Glomerular visceral epithelial cell (primary cell): Measurements from ENCODE around the gene HCK.

Experiments used
- DNase-seq: peaks from one replicate; pipeline ENCODE4 v3.0.0-alpha.2; 2016; ENCODE audit errors: extremely low spot score

Gene HCK

GRCh38 chr20:32057656-32058184 lies 5.7 kb downstream of the HCK start:
- DNase-seq, result no peak

GRCh38 chr20:32059189-32059588 lies 7.1 kb downstream of the HCK start:
- no peak for DNase-seq

- DNase-seq, result no peak
Observed at GRCh38 chr20:32062776-32063170, 10.7 kb downstream of the HCK start.

GRCh38 chr20:32063695-32064094 lies 11.7 kb downstream of the HCK start:
- DNase-seq, result no peak

- DNase-seq, result no peak
Observed at GRCh38 chr20:32064667-32065066, 12.6 kb downstream of the HCK start.

GRCh38 chr20:32067234-32067821 lies 15.3 kb downstream of the HCK start:
- peak; percentile 73 for DNase-seq

GRCh38 chr20:32068174-32068573 lies 16.1 kb downstream of the HCK start:
- DNase-seq, result no peak

GRCh38 chr20:32069711-32070110 lies 17.7 kb downstream of the HCK start:
- no peak for DNase-seq

- DNase-seq, result no peak
Observed at GRCh38 chr20:32070282-32070681, 18.2 kb downstream of the HCK start.

- DNase-seq, result no peak
Observed at GRCh38 chr20:32070690-32071213, 18.7 kb downstream of the HCK start.

GRCh38 chr20:32071395-32072167 lies 19.5 kb downstream of the HCK start:
- DNase-seq, result no peak

- no peak for DNase-seq
Observed at GRCh38 chr20:32072168-32072750, 20.2 kb downstream of the HCK start.

- no peak for DNase-seq
Observed at GRCh38 chr20:32075534-32075933, 23.5 kb downstream of the HCK start.

GRCh38 chr20:32077190-32077589 lies 25.1 kb downstream of the HCK start:
- no peak for DNase-seq

GRCh38 chr20:32078322-32078721 lies 26.3 kb downstream of the HCK start:
- no peak for DNase-seq

GRCh38 chr20:32078791-32079190 lies 26.7 kb downstream of the HCK start:
- DNase-seq, result no peak

- DNase-seq, result no peak
Observed at GRCh38 chr20:32079655-32080109, 27.6 kb downstream of the HCK start.

GRCh38 chr20:32080783-32081182 lies 28.7 kb downstream of the HCK start:
- DNase-seq, result no peak

GRCh38 chr20:32083469-32083868 lies 31.4 kb downstream of the HCK start:
- no peak for DNase-seq

- DNase-seq, result no peak
Observed at GRCh38 chr20:32087070-32087469, 35.0 kb downstream of the HCK start.

GRCh38 chr20:32088759-32089158 lies 36.7 kb downstream of the HCK start:
- no peak for DNase-seq

- no peak for DNase-seq
Observed at GRCh38 chr20:32089637-32090362, 37.8 kb downstream of the HCK start.
